Measurements from ENCODE around the gene LCE7A.
A peak's percentile ranks its signal among the peaks of the same experiment; 100 is the strongest.

LCE7A gene

DNA sequence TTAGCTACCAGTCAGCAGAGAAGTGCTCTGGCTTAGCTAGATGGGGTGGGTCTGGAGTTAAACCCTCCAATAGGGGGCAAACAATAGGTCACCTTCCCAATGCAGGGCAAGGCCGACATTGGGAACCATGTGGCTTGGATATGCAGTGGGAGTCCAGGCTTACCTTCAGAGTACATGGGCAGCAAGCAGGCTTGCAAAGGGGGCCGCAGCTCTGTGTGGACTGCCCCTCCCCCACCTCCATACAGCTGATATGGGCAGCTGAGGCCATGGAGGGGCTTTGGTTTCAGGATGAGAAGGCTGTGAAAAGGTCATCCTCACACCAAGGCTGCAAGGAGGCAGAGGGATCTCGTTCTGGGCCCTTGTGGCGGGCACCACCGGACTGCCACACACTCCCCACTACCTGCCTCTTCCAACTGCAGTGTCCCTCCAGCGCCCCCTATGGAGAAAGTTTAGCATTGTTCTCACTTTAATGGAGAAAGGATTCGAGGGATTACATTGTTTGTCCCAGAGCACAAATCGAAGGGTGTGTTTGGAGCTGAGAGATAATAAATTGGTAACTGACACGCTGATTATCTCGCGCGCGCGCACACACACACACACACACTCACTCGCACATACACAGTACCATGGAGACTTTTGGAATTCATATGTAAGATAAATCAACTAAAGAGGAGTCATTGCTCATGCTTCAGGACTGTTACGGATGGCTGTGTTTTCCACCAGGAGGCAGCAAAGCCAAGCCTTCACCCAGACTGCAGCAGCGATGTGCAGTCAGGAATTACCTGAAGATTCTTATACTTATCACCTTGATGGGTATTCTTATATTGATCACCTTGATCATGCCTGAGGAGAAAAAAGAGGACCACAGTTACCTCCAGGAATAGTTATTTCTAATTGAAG, 11.3 kb downstream of the LCE7A start:
- H3K36me3 Mint-ChIP-seq: no peaks in the 10 kb centered on the region
- H3K4me3 Mint-ChIP-seq: no peak overlapping the region
- no peaks in the 10 kb centered on the region for H3K9me3 Mint-ChIP-seq
- no peaks in the 10 kb centered on the region for H3K4me1 Mint-ChIP-seq
- ATAC-seq (no peak), DNase-seq (ENCODE audit: low spot score in 2 of 2) (no peak)
- H3K27ac Mint-ChIP-seq: no peak overlapping the region

DNA sequence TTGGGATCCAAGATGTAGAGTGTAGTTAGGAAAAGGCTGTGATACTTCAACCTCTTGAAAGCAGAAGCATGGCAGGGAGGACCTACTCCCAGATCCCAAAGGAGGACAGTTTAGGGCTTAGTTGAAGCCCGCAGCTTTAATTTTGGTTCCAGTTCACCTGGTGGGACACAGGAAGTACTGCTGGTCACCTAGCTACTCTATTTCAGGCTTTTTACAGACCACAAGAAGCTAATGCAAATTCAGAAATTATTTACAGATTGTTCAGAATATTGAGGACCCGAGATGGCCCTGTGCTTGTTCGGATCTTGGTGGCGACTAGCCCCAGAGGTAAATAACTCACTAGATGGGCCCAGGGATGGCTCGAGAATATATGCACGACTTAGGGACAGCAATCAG, 11.9 kb downstream of the LCE7A start:
- Mint-ChIP-seq H3K9me3 (no peaks in the 10 kb centered on the region), H3K36me3 (no peaks in the 10 kb centered on the region), H3K4me1 (no peaks in the 10 kb centered on the region), H3K27ac (no peak overlapping the region), H3K4me3 (no peak overlapping the region)
- ATAC-seq (no peak), DNase-seq (ENCODE audit: low spot score in 2 of 2) (no peak)

GRCh38 chr1:152873495-152873894, 13.7 kb downstream of the LCE7A start:
- H3K27ac Mint-ChIP-seq: no peak overlapping the region
- ATAC-seq (no peak), DNase-seq (ENCODE audit: low spot score in 2 of 2) (no peak)
- no peak overlapping the region for H3K4me3 Mint-ChIP-seq
- no peaks in the 10 kb centered on the region for H3K4me1 Mint-ChIP-seq
- no peaks in the 10 kb centered on the region for H3K9me3 Mint-ChIP-seq
- no peaks in the 10 kb centered on the region for H3K36me3 Mint-ChIP-seq

GRCh38 chr1:152876827-152877226, 17.0 kb downstream of the LCE7A start:
- no peak for DNase-seq (ENCODE audit: low spot score in 2 of 2)
- no peaks in the 10 kb centered on the region for H3K9me3 Mint-ChIP-seq
- no peak overlapping the region for H3K27ac Mint-ChIP-seq
- no peaks in the 10 kb centered on the region for H3K36me3 Mint-ChIP-seq
- ATAC-seq: no peak
- H3K4me1 Mint-ChIP-seq: peaks cover 7% of the 10 kb centered on the region
- H3K4me3 Mint-ChIP-seq: no peak overlapping the region

GRCh38 chr1:152878042-152878441, 18.2 kb downstream of the LCE7A start, which contains the start of gene SMCP:
Gene SMCP, plus strand, starts transcription at chr1:152878322. Its CDS starts 6,101 bp downstream, at chr1:152884423.
- ATAC-seq (no peak), DNase-seq (ENCODE audit: low spot score in 2 of 2) (no peak)
- Mint-ChIP-seq H3K4me3 (no peak within 1 kb of the TSS), H3K4me1 (peaks cover 7% of the 10 kb centered on the region), H3K9me3 (no peaks in the 10 kb centered on the region), H3K27ac (no peak within 1 kb of the TSS), H3K36me3 (no peaks in the 10 kb centered on the region)

- Mint-ChIP-seq H3K27ac (no peak overlapping the region), H3K36me3 (no peaks in the 10 kb centered on the region), H3K4me1 (peaks cover 7% of the 10 kb centered on the region), H3K4me3 (no peak overlapping the region), H3K9me3 (no peaks in the 10 kb centered on the region)
- ATAC-seq (no peak), DNase-seq (ENCODE audit: low spot score in 2 of 2) (no peak)
These were observed 19.9 kb downstream of the LCE7A start for GRCh38 chr1:152879559-152880198.

- Mint-ChIP-seq H3K4me1 (peaks cover 7% of the 10 kb centered on the region), H3K4me3 (no peak overlapping the region), H3K27ac (no peak overlapping the region), H3K9me3 (no peaks in the 10 kb centered on the region), H3K36me3 (no peaks in the 10 kb centered on the region)
- no peak for DNase-seq (ENCODE audit: low spot score in 2 of 2)
- no peak for ATAC-seq
These were observed 20.5 kb downstream of the LCE7A start for GRCh38 chr1:152880316-152880715.

GRCh38 chr1:152880907-152881306, 21.1 kb downstream of the LCE7A start:
- H3K4me3 Mint-ChIP-seq: no peak overlapping the region
- H3K4me1 Mint-ChIP-seq: peaks cover 7% of the 10 kb centered on the region
- no peaks in the 10 kb centered on the region for H3K9me3 Mint-ChIP-seq
- H3K36me3 Mint-ChIP-seq: no peaks in the 10 kb centered on the region
- DNase-seq (ENCODE audit: low spot score in 2 of 2): peak in 1 of 2 donors; percentile 32
- ATAC-seq: peak; percentile 27
- no peak overlapping the region for H3K27ac Mint-ChIP-seq

GRCh38 chr1:152884085-152884484, 24.3 kb downstream of the LCE7A start:
- H3K4me3 Mint-ChIP-seq: no peak overlapping the region
- DNase-seq (ENCODE audit: low spot score in 2 of 2): no peak
- ATAC-seq: no peak
- H3K36me3 Mint-ChIP-seq: no peaks in the 10 kb centered on the region
- H3K9me3 Mint-ChIP-seq: no peaks in the 10 kb centered on the region
- no peak overlapping the region for H3K27ac Mint-ChIP-seq
- peaks cover 7% of the 10 kb centered on the region for H3K4me1 Mint-ChIP-seq

DNA sequence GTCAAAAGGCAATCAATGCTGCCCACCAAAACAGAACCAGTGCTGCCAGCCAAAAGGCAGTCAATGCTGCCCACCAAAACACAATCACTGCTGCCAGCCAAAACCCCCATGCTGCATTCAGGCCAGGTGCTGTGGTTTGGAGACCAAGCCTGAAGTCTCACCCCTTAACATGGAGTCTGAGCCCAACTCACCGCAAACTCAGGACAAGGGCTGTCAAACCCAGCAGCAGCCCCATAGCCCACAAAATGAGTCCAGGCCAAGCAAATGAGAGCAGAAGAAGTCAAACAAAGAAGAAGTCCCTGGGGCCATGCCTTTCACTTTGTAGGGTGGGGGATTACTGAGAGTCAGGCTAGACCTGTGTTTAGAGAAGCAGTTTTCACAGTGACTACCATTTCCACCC, 24.7 kb downstream of the LCE7A start:
- Mint-ChIP-seq H3K9me3 (no peaks in the 10 kb centered on the region), H3K4me3 (no peak overlapping the region), H3K36me3 (no peaks in the 10 kb centered on the region), H3K4me1 (peaks cover 7% of the 10 kb centered on the region), H3K27ac (no peak overlapping the region)
- no peak for DNase-seq (ENCODE audit: low spot score in 2 of 2)
- ATAC-seq: no peak

- Mint-ChIP-seq H3K4me1 (peaks cover under 1% of the 10 kb centered on the region), H3K9me3 (no peaks in the 10 kb centered on the region), H3K4me3 (no peak overlapping the region), H3K27ac (no peak overlapping the region), H3K36me3 (no peaks in the 10 kb centered on the region)
- ATAC-seq (no peak), DNase-seq (ENCODE audit: low spot score in 2 of 2) (no peak)
These were observed 25.3 kb downstream of the LCE7A start for GRCh38 chr1:152884966-152885624.

- DNase-seq (ENCODE audit: low spot score in 2 of 2): no peak
- Mint-ChIP-seq H3K27ac (no peak overlapping the region), H3K4me3 (no peak overlapping the region), H3K9me3 (no peaks in the 10 kb centered on the region), H3K36me3 (no peaks in the 10 kb centered on the region), H3K4me1 (no peaks in the 10 kb centered on the region)
- ATAC-seq: no peak
These were observed 26.3 kb downstream of the LCE7A start for GRCh38 chr1:152886085-152886484.

- ATAC-seq (no peak), DNase-seq (ENCODE audit: low spot score in 2 of 2) (no peak)
- no peaks in the 10 kb centered on the region for H3K36me3 Mint-ChIP-seq
- H3K27ac Mint-ChIP-seq: no peak overlapping the region
- H3K4me3 Mint-ChIP-seq: no peak overlapping the region
- H3K4me1 Mint-ChIP-seq: no peaks in the 10 kb centered on the region
- no peaks in the 10 kb centered on the region for H3K9me3 Mint-ChIP-seq
These were observed 27.1 kb downstream of the LCE7A start for GRCh38 chr1:152886758-152887409.

DNA sequence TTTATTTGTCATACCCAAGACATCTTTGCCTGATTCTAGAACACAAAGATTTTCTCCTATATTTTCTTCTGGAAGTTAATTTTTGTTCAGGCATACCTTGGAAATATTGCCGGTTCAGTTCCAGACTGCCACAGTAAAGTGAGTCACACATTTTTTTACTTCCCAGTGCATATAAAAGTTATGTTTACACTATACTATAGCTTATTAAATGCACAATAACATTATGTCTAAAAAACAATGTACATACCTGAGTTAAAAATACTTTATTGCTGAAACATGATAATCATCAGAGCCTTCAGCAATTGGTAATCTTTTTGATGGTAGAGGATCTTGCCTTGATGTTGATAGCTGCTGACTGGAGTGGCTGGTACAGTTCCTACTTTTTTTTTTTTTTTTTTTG, 28.3 kb downstream of the LCE7A start:
- Mint-ChIP-seq H3K9me3 (no peaks in the 10 kb centered on the region), H3K27ac (no peak overlapping the region), H3K4me1 (no peaks in the 10 kb centered on the region), H3K36me3 (no peaks in the 10 kb centered on the region), H3K4me3 (no peak overlapping the region)
- no peak for ATAC-seq
- no peak for DNase-seq (ENCODE audit: low spot score in 2 of 2)

- no peaks in the 10 kb centered on the region for H3K36me3 Mint-ChIP-seq
- no peak for DNase-seq (ENCODE audit: low spot score in 2 of 2)
- H3K27ac Mint-ChIP-seq: no peak overlapping the region
- H3K4me3 Mint-ChIP-seq: no peak overlapping the region
- ATAC-seq: no peak
- H3K4me1 Mint-ChIP-seq: no peaks in the 10 kb centered on the region
- no peaks in the 10 kb centered on the region for H3K9me3 Mint-ChIP-seq
These were observed 39.2 kb downstream of the LCE7A start for GRCh38 chr1:152899027-152899426.

All from stimulated activated effector memory CD8-positive, alpha-beta T cell treated with anti-CD3 and anti-CD28 coated beads, Interleukin-12 subunit alpha, Interleukin-12 subunit beta, amount 100 ng/mL, for 72 hours (primary cell).